HG03520 (cell line): ENCODE measurements around the gene CHRNA1.
"Not testable (repeated sequence)": the region's sequence is repeated elsewhere in the genome, so short reads cannot be mapped to it uniquely, and the experiment has no call there.

Experiments
- ATAC-seq: cut with Tn5 transposase; IDR thresholded peaks from one replicate; pipeline ENCODE4 v1.9.1; 2021; ENCODE audit warnings: mild to moderate bottlenecking, moderate library complexity; ENCODE audit not compliant: unreplicated experiment

CHRNA1 gene

GRCh38 chr2:174718591-174718990 is 45.7 kb downstream of the CHRNA1 start:
- ATAC-seq = no peak

- no peak for ATAC-seq
Measured at GRCh38 chr2:174717916-174718315, 46.4 kb downstream of the CHRNA1 start.

GRCh38 chr2:174717273-174717672 is 47.0 kb downstream of the CHRNA1 start:
- no peak for ATAC-seq

GRCh38 chr2:174716785-174717184 is 47.5 kb downstream of the CHRNA1 start:
- no peak for ATAC-seq

- ATAC-seq = no peak
Measured at GRCh38 chr2:174713686-174714085, 50.6 kb downstream of the CHRNA1 start.

GRCh38 chr2:174711206-174711605 is 53.1 kb downstream of the CHRNA1 start:
- no peak for ATAC-seq

GRCh38 chr2:174709416-174710004 is 54.8 kb downstream of the CHRNA1 start:
- not testable (repeated sequence) for ATAC-seq

- ATAC-seq = no peak
Measured at GRCh38 chr2:174708713-174709112, 55.6 kb downstream of the CHRNA1 start.

GRCh38 chr2:174705321-174705720 is 59.0 kb downstream of the CHRNA1 start:
- no peak for ATAC-seq

- ATAC-seq = no peak
Measured at GRCh38 chr2:174704642-174705041, 59.6 kb downstream of the CHRNA1 start.

- no peak for ATAC-seq
Measured at GRCh38 chr2:174704061-174704460, 60.2 kb downstream of the CHRNA1 start.

GRCh38 chr2:174703430-174703829 is 60.8 kb downstream of the CHRNA1 start:
- no peak for ATAC-seq

GRCh38 chr2:174702541-174702940 is 61.7 kb downstream of the CHRNA1 start:
- ATAC-seq = no peak

GRCh38 chr2:174699993-174700766 is 64.1 kb downstream of the CHRNA1 start:
- no peak for ATAC-seq
